Caco-2 (cell line): ENCODE results near the gene PLOD1. TPM values are rescaled to one million over a fixed set of nuclear protein-coding genes. Genes with fewer than 3 reads are reported as not detected.

Source experiments
- BruUV-seq: library from RNA; stranded (reverse); fragments of 400-500 nt; replicated peaks from 2 replicates; lab custom pipeline; 2021; lab: Mats Ljungman, UMichigan
- CTCF ChIA-PET: fragments of 300-600 bp; sonication (Branson Sonifier 250); formaldehyde crosslinking; loops from one replicate; lab custom pipeline; 2022; ENCODE audit warnings: antibody characterized with exemption; lab: Charles Lee
- POLR2A ChIA-PET: fragments of 300-600 bp; sonication (Branson Sonifier 250); formaldehyde crosslinking; loops from one replicate; lab custom pipeline; 2022; ENCODE audit warnings: antibody characterized with exemption; lab: Charles Lee
- DNase-seq, 2 experiments: peaks; one replicate each; pipeline versions ENCODE4 v3.0.0 to v3.0.0-alpha.2; 2020 to 2022
- H3K27me3 ChIP-seq: replicated peaks from 2 replicates; pipeline ENCODE4 v1.6.0; 2011; ENCODE audit warnings: low read length; ENCODE audit not compliant: control insufficient read depth, insufficient read depth
- H3K36me3 ChIP-seq: 2 replicates; pipeline ENCODE4 v1.5.1; 2011; ENCODE audit warnings: low read length; ENCODE audit not compliant: control insufficient read depth, insufficient read depth
- H3K4me1 ChIP-seq: fragments of 250-450 bp; sonication (Bioruptor Pico); 2 replicates; pipeline ENCODE4 v1.5.1; 2020; ENCODE audit warnings: mild to moderate bottlenecking
- H3K4me3 ChIP-seq: 2 replicates; pipeline ENCODE4 v1.5.1; 2011; ENCODE audit warnings: low read depth, mild to moderate bottlenecking, control low read depth, low read length
- H3K9me3 ChIP-seq: fragments of 250-450 bp; sonication (Bioruptor Pico); 2 replicates; pipeline ENCODE4 v1.5.1; 2020; ENCODE audit warnings: mild to moderate bottlenecking, moderate library complexity
- H3K27ac Mint-ChIP-seq: one replicate; pipeline ENCODE4 v1.8.0; 2022; ENCODE audit warnings: mixed read lengths; ENCODE audit not compliant: unreplicated experiment
- H3K27me3 Mint-ChIP-seq: one replicate; pipeline ENCODE4 v1.8.0; 2022; ENCODE audit warnings: mixed read lengths; ENCODE audit not compliant: insufficient read depth, unreplicated experiment
- H3K36me3 Mint-ChIP-seq: one replicate; pipeline ENCODE4 v1.8.0; 2022; ENCODE audit warnings: mild to moderate bottlenecking, mixed read lengths; ENCODE audit not compliant: insufficient read depth, unreplicated experiment
- H3K4me1 Mint-ChIP-seq: one replicate; pipeline ENCODE4 v1.8.0; 2022; ENCODE audit warnings: low read depth, mixed read lengths; ENCODE audit not compliant: unreplicated experiment
- H3K4me3 Mint-ChIP-seq: one replicate; pipeline ENCODE4 v1.8.0; 2022; ENCODE audit warnings: mild to moderate bottlenecking, moderate library complexity, mixed read lengths; ENCODE audit not compliant: unreplicated experiment
- H3K9me3 Mint-ChIP-seq: one replicate; pipeline ENCODE4 v1.8.0; 2022; ENCODE audit warnings: mixed read lengths; ENCODE audit not compliant: unreplicated experiment
- CTCF ChIP-seq, 2 experiments: fragments of 200-600 bp in 1 of 2; IDR thresholded peaks; 1 replicate in 1 of 2; 2 replicates in 1 of 2; pipeline versions ENCODE4 v1.5.1 to v1.8.0; 2011 to 2022; ENCODE audit warnings: antibody characterized with exemption in 1 of 2, control low read depth in 1 of 2, inconsistent platforms in 1 of 2, low read depth in 1 of 2, low read length in 1 of 2, mild to moderate bottlenecking in 1 of 2, moderate library complexity in 1 of 2; ENCODE audit not compliant: insufficient read depth in 1 of 2, severe bottlenecking in 1 of 2, unreplicated experiment in 1 of 2
- intact Hi-C: fragments of 100-400 bp; cut with micrococcal nuclease; formaldehyde crosslinking; loops from one replicate; pipeline ENCODE4 v1.10.0; 2022; ENCODE audit not compliant: unreplicated experiment
- total RNA-seq: library from RNA; stranded (reverse); gene quantifications from 2 replicates; pipeline ENCODE4 v1.2.3, GENCODE V29; 2022

Gene PLOD1
- total RNA-seq, 1 experiment from 2014 or later, result 89.3 TPM

DNA sequence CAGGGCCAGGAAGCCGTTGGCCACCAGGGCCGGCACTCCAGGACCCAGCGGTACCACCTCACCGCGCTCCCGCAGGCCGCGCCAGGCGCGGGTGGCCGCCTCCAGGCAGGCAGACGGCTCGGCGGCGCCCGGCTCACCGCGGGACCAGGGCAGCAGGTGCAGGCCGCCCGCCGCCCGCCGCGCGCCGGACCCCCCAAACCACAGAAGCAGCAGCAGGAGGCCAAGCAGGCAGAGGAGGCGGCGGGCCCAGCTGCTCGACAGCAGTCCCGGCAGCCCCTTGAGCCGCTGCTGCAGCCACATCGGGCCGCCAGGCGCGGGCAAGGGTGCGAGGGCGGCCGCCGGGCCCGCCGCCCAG, 8.6 kb upstream of the PLOD1 start:
- H3K36me3 Mint-ChIP-seq, result peaks cover 37% of the 10 kb centered on the region
- H3K9me3 Mint-ChIP-seq, result no peaks in the 10 kb centered on the region
- no peak for TF ChIP-seq CTCF (IDR thresholded peaks at IDR 0.05; ENCODE audit: insufficient read depth in 1 of 2, low read depth in 1 of 2, low read length in 1 of 2, severe bottlenecking in 1 of 2, unreplicated experiment in 1 of 2)
- peak overlapping the region; percentile 47 for H3K4me3 ChIP-seq
- ChIA-PET CTCF (interaction anchor here (1.0 kb wide), 1 partner anchor 41 kb away, joined by 3 read pairs; no protein-coding TSS in a partner anchor), POLR2A (interaction anchor here (1.0 to 2.2 kb wide), 2 partner anchors 16 to 18 kb away, joined by 12 to 15 read pairs; no protein-coding TSS in a partner anchor)
- DNase-seq, result no peak
- no peaks in the 10 kb centered on the region for H3K27me3 Mint-ChIP-seq
- no peaks in the 10 kb centered on the region for H3K27me3 ChIP-seq
- peak overlapping the region; percentile 83 for H3K27ac Mint-ChIP-seq
- peaks cover 1% of the 10 kb centered on the region; the same call in 1 of the 2 replicates for H3K36me3 ChIP-seq
- intact Hi-C loops, result loop anchor here (2.0 to 5.0 kb wide), 2 partner anchors 17 to 41 kb away; no protein-coding TSS in a partner anchor
- BruUV-seq, result no TSS peak
- H3K4me1 Mint-ChIP-seq, result peaks cover 8% of the 10 kb centered on the region
- H3K9me3 ChIP-seq, result no peaks in the 10 kb centered on the region
- H3K4me1 ChIP-seq, result peaks cover 11% of the 10 kb centered on the region
- peak overlapping the region; percentile 84 for H3K4me3 Mint-ChIP-seq

DNA sequence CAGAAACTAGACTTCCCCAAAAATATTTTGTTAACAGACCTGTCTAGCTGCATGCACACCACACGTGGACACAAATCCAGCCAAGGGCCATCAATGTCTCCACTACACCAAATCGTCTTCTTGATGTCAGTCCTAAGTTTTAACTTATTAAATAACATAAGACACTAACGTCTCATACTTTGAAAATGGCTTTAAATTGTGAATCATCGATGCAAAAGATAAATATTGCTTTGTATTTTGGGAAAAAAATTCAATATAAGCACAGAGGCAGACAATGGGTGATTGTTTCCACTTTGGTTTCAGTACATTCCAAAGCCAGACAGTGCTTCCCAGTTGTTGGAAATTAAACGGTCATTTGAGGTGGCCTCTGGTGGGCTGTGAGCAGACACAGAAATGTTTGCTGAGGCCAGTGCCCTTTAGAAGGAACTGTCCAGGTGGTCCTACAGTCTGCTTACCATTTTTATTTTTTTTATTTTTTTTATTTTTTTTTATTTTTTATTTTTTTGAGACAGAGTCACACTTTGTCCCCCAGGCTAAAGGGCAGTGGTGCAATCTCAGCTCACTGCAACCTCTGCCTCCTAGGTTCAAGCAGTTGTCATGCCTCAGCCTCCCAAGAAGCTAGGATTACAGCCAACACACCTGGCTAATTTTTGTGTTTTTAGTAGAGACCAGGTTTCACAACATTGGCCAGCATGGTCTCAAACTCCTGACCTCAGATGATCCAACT, 6.5 kb upstream of the PLOD1 start:
- H3K4me3 Mint-ChIP-seq, result no peak overlapping the region
- no peak for TF ChIP-seq CTCF (IDR thresholded peaks at IDR 0.05; ENCODE audit: insufficient read depth in 1 of 2, low read depth in 1 of 2, low read length in 1 of 2, severe bottlenecking in 1 of 2, unreplicated experiment in 1 of 2)
- peaks cover 16% of the 10 kb centered on the region for H3K36me3 Mint-ChIP-seq
- ChIA-PET POLR2A (no interaction called here), CTCF (no interaction called here)
- DNase-seq, result no peak
- Histone ChIP-seq H3K4me3 (no peak overlapping the region), H3K9me3 (no peaks in the 10 kb centered on the region), H3K27me3 (no peaks in the 10 kb centered on the region), H3K4me1 (peaks cover 11% of the 10 kb centered on the region), H3K36me3 (peaks cover 1% of the 10 kb centered on the region; the same call in 1 of the 2 replicates)
- no TSS peak for BruUV-seq
- H3K27ac Mint-ChIP-seq, result no peak overlapping the region
- intact Hi-C loops, result loop anchor here (2.0 to 5.0 kb wide), 2 partner anchors 19 to 39 kb away; no protein-coding TSS in a partner anchor
- H3K9me3 Mint-ChIP-seq, result no peaks in the 10 kb centered on the region
- H3K4me1 Mint-ChIP-seq, result peaks cover 8% of the 10 kb centered on the region
- no peaks in the 10 kb centered on the region for H3K27me3 Mint-ChIP-seq

- intact Hi-C loops, result loop anchor here (5.0 kb wide), 1 partner anchor 37 kb away; no protein-coding TSS in a partner anchor
- DNase-seq, result no peak
- peaks cover under 1% of the 10 kb centered on the region for H3K4me1 Mint-ChIP-seq
- no peaks in the 10 kb centered on the region for H3K27me3 ChIP-seq
- peaks cover 6% of the 10 kb centered on the region for H3K36me3 Mint-ChIP-seq
- CTCF ChIA-PET, result no interaction called here
- no peaks in the 10 kb centered on the region for H3K36me3 ChIP-seq
- H3K4me3 Mint-ChIP-seq, result no peak overlapping the region
- H3K4me1 ChIP-seq, result peaks cover 4% of the 10 kb centered on the region
- no TSS peak for BruUV-seq
- H3K9me3 Mint-ChIP-seq, result no peaks in the 10 kb centered on the region
- POLR2A ChIA-PET, result no interaction called here
- H3K27me3 Mint-ChIP-seq, result no peaks in the 10 kb centered on the region
- H3K9me3 ChIP-seq, result no peaks in the 10 kb centered on the region
- no peak overlapping the region for H3K27ac Mint-ChIP-seq
- TF ChIP-seq CTCF (IDR thresholded peaks at IDR 0.05; ENCODE audit: insufficient read depth in 1 of 2, low read depth in 1 of 2, low read length in 1 of 2, severe bottlenecking in 1 of 2, unreplicated experiment in 1 of 2), result no peak
- H3K4me3 ChIP-seq, result no peak overlapping the region
Measured at GRCh38 chr1:11929849-11930248, 4.7 kb upstream of the PLOD1 start.
